ENCODE results near the gene PHYKPL.
A peak's percentile ranks its signal among the peaks of the same experiment; 100 is the strongest.
"Not testable (repeated sequence)": the region's sequence is repeated elsewhere in the genome, so short reads cannot be mapped to it uniquely, and the experiment has no call there.

The PHYKPL gene

DNA sequence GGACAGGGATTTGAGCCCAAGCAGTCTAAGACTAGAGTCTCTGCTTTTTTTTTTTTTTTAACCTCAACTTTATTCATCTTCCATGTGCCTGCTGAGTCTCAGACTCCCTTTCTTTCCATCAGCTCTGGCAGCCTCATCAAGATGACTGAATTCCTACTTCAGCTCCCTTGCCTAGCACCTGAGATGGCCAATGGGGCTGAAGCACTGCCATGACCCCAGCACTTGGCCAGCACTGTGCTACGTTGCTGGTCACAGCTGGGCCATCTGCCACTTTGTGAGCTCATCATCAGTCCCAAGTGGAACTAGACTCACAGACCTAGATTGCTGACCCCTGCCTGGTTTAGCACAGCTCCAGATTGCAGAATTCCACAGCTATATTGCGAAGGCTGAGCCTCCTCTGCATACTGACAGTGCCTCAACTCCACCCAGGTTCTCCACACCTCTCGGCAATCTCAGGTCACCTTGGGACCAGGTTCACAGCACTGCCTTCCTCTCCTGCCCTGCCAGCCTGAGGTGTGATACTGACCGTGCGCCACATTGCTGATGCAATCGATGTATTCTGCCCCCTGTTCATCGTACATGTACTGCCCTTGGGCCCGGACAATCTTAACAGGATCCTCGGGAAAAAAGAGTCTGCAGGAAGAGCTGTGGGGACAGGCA, 1.6 kb downstream of the PHYKPL start:
- H3K27ac ChIP-seq (ENCODE audit: low read length) = peak overlapping the region; percentile 84

GRCh38 chr5:178229861-178230260, 2.7 kb downstream of the PHYKPL start:
- TF ChIP-seq, protein P1, sequence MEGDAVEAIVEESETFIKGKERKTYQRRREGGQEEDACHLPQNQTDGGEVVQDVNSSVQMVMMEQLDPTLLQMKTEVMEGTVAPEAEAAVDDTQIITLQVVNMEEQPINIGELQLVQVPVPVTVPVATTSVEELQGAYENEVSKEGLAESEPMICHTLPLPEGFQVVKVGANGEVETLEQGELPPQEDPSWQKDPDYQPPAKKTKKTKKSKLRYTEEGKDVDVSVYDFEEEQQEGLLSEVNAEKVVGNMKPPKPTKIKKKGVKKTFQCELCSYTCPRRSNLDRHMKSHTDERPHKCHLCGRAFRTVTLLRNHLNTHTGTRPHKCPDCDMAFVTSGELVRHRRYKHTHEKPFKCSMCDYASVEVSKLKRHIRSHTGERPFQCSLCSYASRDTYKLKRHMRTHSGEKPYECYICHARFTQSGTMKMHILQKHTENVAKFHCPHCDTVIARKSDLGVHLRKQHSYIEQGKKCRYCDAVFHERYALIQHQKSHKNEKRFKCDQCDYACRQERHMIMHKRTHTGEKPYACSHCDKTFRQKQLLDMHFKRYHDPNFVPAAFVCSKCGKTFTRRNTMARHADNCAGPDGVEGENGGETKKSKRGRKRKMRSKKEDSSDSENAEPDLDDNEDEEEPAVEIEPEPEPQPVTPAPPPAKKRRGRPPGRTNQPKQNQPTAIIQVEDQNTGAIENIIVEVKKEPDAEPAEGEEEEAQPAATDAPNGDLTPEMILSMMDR (IDR thresholded peaks at IDR 0.05; ENCODE audit: borderline replicate concordance, extremely low read depth, low read length, poor library complexity, severe bottlenecking) = no peak
- no peak for TF ChIP-seq EZH2 (IDR thresholded peaks at IDR 0.05; ENCODE audit: borderline replicate concordance, low read depth, low read length, severe bottlenecking)
- Histone ChIP-seq H3K27ac (ENCODE audit: low read length) (no peak overlapping the region), H3K4me3 (ENCODE audit: low read depth in 1 of 2, low read length in 2 of 2) (no peak overlapping the region), H3K4me2 (ENCODE audit: insufficient read depth, low read length) (peak overlapping the region; percentile 20), H4K20me1 (ENCODE audit: insufficient read depth, low read length) (peaks cover 51% of the 10 kb centered on the region), H3K9me3 (ENCODE audit: insufficient read depth, low read length, severe bottlenecking) (no peaks in the 10 kb centered on the region), H3K79me2 (ENCODE audit: insufficient read depth, low read length) (peaks cover 45% of the 10 kb centered on the region), H3K9ac (ENCODE audit: low read depth, low read length) (no peak overlapping the region), H3K36me3 (ENCODE audit: insufficient read depth, low read length) (peaks cover 70% of the 10 kb centered on the region), H3K4me1 (ENCODE audit: insufficient read depth, low read length) (peaks cover 33% of the 10 kb centered on the region), H2AFZ (ENCODE audit: low read depth, low read length) (no peak overlapping the region), H3K27me3 (ENCODE audit: insufficient read depth, low read length, poor library complexity) (no peaks in the 10 kb centered on the region)
- no peak for ATAC-seq (ENCODE audit: insufficient read depth, low read depth)
- no peak for DNase-seq

More for the DNA sequence above, 1.6 kb downstream of the PHYKPL start:
- Histone ChIP-seq H3K36me3 (ENCODE audit: insufficient read depth, low read length) (peaks cover 61% of the 10 kb centered on the region), H3K9me3 (ENCODE audit: insufficient read depth, low read length, severe bottlenecking) (no peaks in the 10 kb centered on the region), H3K79me2 (ENCODE audit: insufficient read depth, low read length) (peaks cover 45% of the 10 kb centered on the region), H3K9ac (ENCODE audit: low read depth, low read length) (peak overlapping the region; percentile 96), H2AFZ (ENCODE audit: low read depth, low read length) (no peak overlapping the region), H4K20me1 (ENCODE audit: insufficient read depth, low read length) (peaks cover 46% of the 10 kb centered on the region), H3K4me2 (ENCODE audit: insufficient read depth, low read length) (peak overlapping the region; percentile 96), H3K4me3 (ENCODE audit: low read depth in 1 of 2, low read length in 2 of 2) (peak overlapping the region; percentile 97 to 99; a peak in 3 of 4 replicates), H3K4me1 (ENCODE audit: insufficient read depth, low read length) (peaks cover 34% of the 10 kb centered on the region), H3K27me3 (ENCODE audit: insufficient read depth, low read length, poor library complexity) (no peaks in the 10 kb centered on the region)
- DNase-seq (no peak), ATAC-seq (ENCODE audit: insufficient read depth, low read depth) (no peak)
- TF ChIP-seq, protein P1 (IDR thresholded peaks at IDR 0.05; ENCODE audit: borderline replicate concordance, extremely low read depth, low read length, poor library complexity, severe bottlenecking) = no peak
- no peak for TF ChIP-seq EZH2 (IDR thresholded peaks at IDR 0.05; ENCODE audit: borderline replicate concordance, low read depth, low read length, severe bottlenecking)

- not testable (repeated sequence) for H2AFZ ChIP-seq (ENCODE audit: low read depth, low read length); H3K4me2 ChIP-seq (ENCODE audit: insufficient read depth, low read length); H3K9ac ChIP-seq (ENCODE audit: low read depth, low read length); ATAC-seq (ENCODE audit: insufficient read depth, low read depth); H3K27ac ChIP-seq (ENCODE audit: low read length); H3K9me3 ChIP-seq (ENCODE audit: insufficient read depth, low read length, severe bottlenecking); DNase-seq; H3K27me3 ChIP-seq (ENCODE audit: insufficient read depth, low read length, poor library complexity); H3K4me3 ChIP-seq (ENCODE audit: low read depth in 1 of 2, low read length in 2 of 2)
- H3K36me3 ChIP-seq (ENCODE audit: insufficient read depth, low read length) = peaks cover 78% of the 10 kb centered on the region
- peaks cover 32% of the 10 kb centered on the region for H3K4me1 ChIP-seq (ENCODE audit: insufficient read depth, low read length)
- peaks cover 45% of the 10 kb centered on the region for H3K79me2 ChIP-seq (ENCODE audit: insufficient read depth, low read length)
- H4K20me1 ChIP-seq (ENCODE audit: insufficient read depth, low read length) = peaks cover 57% of the 10 kb centered on the region
Observed at GRCh38 chr5:178229111-178229510, 3.5 kb downstream of the PHYKPL start.

GRCh38 chr5:178228609-178229008, 4.0 kb downstream of the PHYKPL start:
- H3K27me3 ChIP-seq (ENCODE audit: insufficient read depth, low read length, poor library complexity) = no peaks in the 10 kb centered on the region
- H3K9me3 ChIP-seq (ENCODE audit: insufficient read depth, low read length, severe bottlenecking) = no peaks in the 10 kb centered on the region
- no peak overlapping the region for H2AFZ ChIP-seq (ENCODE audit: low read depth, low read length)
- no peak overlapping the region for H3K27ac ChIP-seq (ENCODE audit: low read length)
- no peak overlapping the region for H3K4me2 ChIP-seq (ENCODE audit: insufficient read depth, low read length)
- no peak overlapping the region for H3K9ac ChIP-seq (ENCODE audit: low read depth, low read length)
- TF ChIP-seq EZH2 (IDR thresholded peaks at IDR 0.05; ENCODE audit: borderline replicate concordance, low read depth, low read length, severe bottlenecking) = no peak
- TF ChIP-seq, protein P1 (IDR thresholded peaks at IDR 0.05; ENCODE audit: borderline replicate concordance, extremely low read depth, low read length, poor library complexity, severe bottlenecking) = no peak
- peaks cover 45% of the 10 kb centered on the region for H3K79me2 ChIP-seq (ENCODE audit: insufficient read depth, low read length)
- peaks cover 32% of the 10 kb centered on the region for H3K4me1 ChIP-seq (ENCODE audit: insufficient read depth, low read length)
- H4K20me1 ChIP-seq (ENCODE audit: insufficient read depth, low read length) = peaks cover 58% of the 10 kb centered on the region
- ATAC-seq (ENCODE audit: insufficient read depth, low read depth) = no peak
- peaks cover 83% of the 10 kb centered on the region for H3K36me3 ChIP-seq (ENCODE audit: insufficient read depth, low read length)
- no peak overlapping the region for H3K4me3 ChIP-seq (ENCODE audit: low read depth in 1 of 2, low read length in 2 of 2)
- DNase-seq = no peak
